ENCODE results near the gene STAC3.
A peak's percentile ranks its signal among the peaks of the same experiment; 100 is the strongest.

Gene STAC3

GRCh38 chr12:57235728-57236131 lies 15.3 kb downstream of the STAC3 start:
- DNase-seq (ENCODE audit: low spot score) = no peak

GRCh38 chr12:57235017-57235727 lies 15.8 kb downstream of the STAC3 start:
- peak; percentile 57 for DNase-seq (ENCODE audit: low spot score)

GRCh38 chr12:57234571-57235016 lies 16.4 kb downstream of the STAC3 start:
- DNase-seq (ENCODE audit: low spot score) = no peak

GRCh38 chr12:57234233-57234570 lies 16.8 kb downstream of the STAC3 start:
- DNase-seq (ENCODE audit: low spot score) = no peak

GRCh38 chr12:57233357-57234232 lies 17.4 kb downstream of the STAC3 start:
- no peak for DNase-seq (ENCODE audit: low spot score)

- no peak for DNase-seq (ENCODE audit: low spot score)
Measured at GRCh38 chr12:57232156-57232756, 18.7 kb downstream of the STAC3 start.

- DNase-seq (ENCODE audit: low spot score) = no peak
Measured at GRCh38 chr12:57231276-57232021, 19.5 kb downstream of the STAC3 start.

GRCh38 chr12:57230381-57231155 lies 20.4 kb downstream of the STAC3 start:
- DNase-seq (ENCODE audit: low spot score) = no peak

- DNase-seq (ENCODE audit: low spot score) = peak; percentile 94
Measured at GRCh38 chr12:57229634-57230380, 21.2 kb downstream of the STAC3 start, which contains the start of gene SHMT2. TSS of gene SHMT2 (plus strand) at chr12:57229711. CDS start at chr12:57229779, 68 bp downstream.

GRCh38 chr12:57229046-57229633 lies 21.8 kb downstream of the STAC3 start:
- DNase-seq (ENCODE audit: low spot score) = no peak

- no peak for DNase-seq (ENCODE audit: low spot score)
Measured at GRCh38 chr12:57227315-57228115, 23.5 kb downstream of the STAC3 start.

GRCh38 chr12:57226588-57227314 lies 24.2 kb downstream of the STAC3 start:
- no peak for DNase-seq (ENCODE audit: low spot score)

GRCh38 chr12:57225680-57226210 lies 25.2 kb downstream of the STAC3 start:
- no peak for DNase-seq (ENCODE audit: low spot score)

GRCh38 chr12:57224973-57225679 lies 25.9 kb downstream of the STAC3 start:
- DNase-seq (ENCODE audit: low spot score) = peak; percentile 79

- DNase-seq (ENCODE audit: low spot score) = no peak
Measured at GRCh38 chr12:57224278-57224972, 26.6 kb downstream of the STAC3 start.

- DNase-seq (ENCODE audit: low spot score) = no peak
Measured at GRCh38 chr12:57223191-57224165, 27.5 kb downstream of the STAC3 start.

Data from iPS-NIHi11 (cell line).